ENCODE data around the gene RGSL1. TPM values are rescaled to one million over a fixed set of nuclear protein-coding genes. Genes with fewer than 3 reads are reported as not detected.

The RGSL1 gene
- total RNA-seq, 1 experiment from 2014 or later = not detected

GRCh38 chr1:182408435-182409075 lies 41.4 kb upstream of the RGSL1 start:
- Histone ChIP-seq H3K27ac (ENCODE audit: low read length) (no peak overlapping the region), H3K36me3 (ENCODE audit: low read depth, low read length) (no peaks in the 10 kb centered on the region), H4K20me1 (ENCODE audit: low read length) (no peaks in the 10 kb centered on the region), H3K27me3 (ENCODE audit: low read length) (no peaks in the 10 kb centered on the region), H3K79me2 (ENCODE audit: low read length) (no peaks in the 10 kb centered on the region), H3K4me1 (ENCODE audit: insufficient read depth, low read length) (no peaks in the 10 kb centered on the region), H3F3A (ENCODE audit: low read length, unreplicated experiment) (no peaks in the 10 kb centered on the region), H3K9me3 (ENCODE audit: low read length) (no peaks in the 10 kb centered on the region), H3K4me2 (ENCODE audit: low read length) (no peak overlapping the region), H3K9ac (ENCODE audit: low read length) (no peak overlapping the region), H3K4me3 (ENCODE audit: low read length) (no peak overlapping the region), H3K9me2 (replicated peaks; ENCODE audit: low read length) (no peaks in the 10 kb centered on the region), H2AFZ (ENCODE audit: low read length) (no peak overlapping the region)
- intact Hi-C loops (cut with micrococcal nuclease) = no loop called here
- ChIA-PET CTCF (no interaction called here), POLR2A (ENCODE audit: unreplicated experiment) (no interaction called here)
- DNase-seq (no peak), ATAC-seq (no peak)
- TF ChIP-seq EZH2 (IDR thresholded peaks at IDR 0.05; ENCODE audit: low read length, unreplicated experiment) (no peak), CTCF (conservative IDR thresholded peaks at IDR 0.05; ENCODE audit: low read depth, low read length) (no peak), EZH2phosphoT487 (IDR thresholded peaks at IDR 0.05; ENCODE audit: borderline replicate concordance, low read length) (no peak)
- BruUV-seq (replicated peaks) = no TSS peak

- TF ChIP-seq EZH2phosphoT487 (IDR thresholded peaks at IDR 0.05; ENCODE audit: borderline replicate concordance, low read length) (no peak), CTCF (conservative IDR thresholded peaks at IDR 0.05; ENCODE audit: low read depth, low read length) (no peak), EZH2 (IDR thresholded peaks at IDR 0.05; ENCODE audit: low read length, unreplicated experiment) (no peak)
- intact Hi-C loops (cut with micrococcal nuclease) = no loop called here
- no peak overlapping the region for H3K4me3 ChIP-seq (ENCODE audit: low read length)
- no peaks in the 10 kb centered on the region for H3K9me2 ChIP-seq (replicated peaks; ENCODE audit: low read length)
- no peaks in the 10 kb centered on the region for H4K20me1 ChIP-seq (ENCODE audit: low read length)
- ChIA-PET CTCF (no interaction called here), POLR2A (ENCODE audit: unreplicated experiment) (no interaction called here)
- no peaks in the 10 kb centered on the region for H3K4me1 ChIP-seq (ENCODE audit: insufficient read depth, low read length)
- H3K9me3 ChIP-seq (ENCODE audit: low read length) = no peaks in the 10 kb centered on the region
- no peak overlapping the region for H3K4me2 ChIP-seq (ENCODE audit: low read length)
- BruUV-seq (replicated peaks) = no TSS peak
- H2AFZ ChIP-seq (ENCODE audit: low read length) = no peak overlapping the region
- no peak for DNase-seq
- no peak for ATAC-seq
- no peak overlapping the region for H3K27ac ChIP-seq (ENCODE audit: low read length)
- H3K79me2 ChIP-seq (ENCODE audit: low read length) = no peaks in the 10 kb centered on the region
- no peaks in the 10 kb centered on the region for H3K36me3 ChIP-seq (ENCODE audit: low read depth, low read length)
- H3F3A ChIP-seq (ENCODE audit: low read length, unreplicated experiment) = no peaks in the 10 kb centered on the region
- H3K27me3 ChIP-seq (ENCODE audit: low read length) = peaks cover 4% of the 10 kb centered on the region; the same call in 1 of the 2 replicates
- H3K9ac ChIP-seq (ENCODE audit: low read length) = no peak overlapping the region
Observed at GRCh38 chr1:182410138-182410537, 39.8 kb upstream of the RGSL1 start.

GRCh38 chr1:182410620-182411273 lies 39.2 kb upstream of the RGSL1 start:
- CTCF ChIA-PET = no interaction called here
- H3K27me3 ChIP-seq (ENCODE audit: low read length) = peaks cover 4% of the 10 kb centered on the region; the same call in 1 of the 2 replicates

More at GRCh38 chr1:182410620-182411273, 39.2 kb upstream of the RGSL1 start:
- DNase-seq (no peak), ATAC-seq (no peak)
- no peaks in the 10 kb centered on the region for H4K20me1 ChIP-seq (ENCODE audit: low read length)
- TF ChIP-seq EZH2phosphoT487 (IDR thresholded peaks at IDR 0.05; ENCODE audit: borderline replicate concordance, low read length) (no peak), EZH2 (IDR thresholded peaks at IDR 0.05; ENCODE audit: low read length, unreplicated experiment) (no peak), CTCF (conservative IDR thresholded peaks at IDR 0.05; ENCODE audit: low read depth, low read length) (no peak)
- H2AFZ ChIP-seq (ENCODE audit: low read length) = no peak overlapping the region
- no peaks in the 10 kb centered on the region for H3F3A ChIP-seq (ENCODE audit: low read length, unreplicated experiment)
- H3K4me1 ChIP-seq (ENCODE audit: insufficient read depth, low read length) = no peaks in the 10 kb centered on the region
- no peak overlapping the region for H3K4me3 ChIP-seq (ENCODE audit: low read length)
- H3K4me2 ChIP-seq (ENCODE audit: low read length) = no peak overlapping the region
- no TSS peak for BruUV-seq (replicated peaks)
- H3K27ac ChIP-seq (ENCODE audit: low read length) = no peak overlapping the region
- no peak overlapping the region for H3K9ac ChIP-seq (ENCODE audit: low read length)
- H3K9me2 ChIP-seq (replicated peaks; ENCODE audit: low read length) = no peaks in the 10 kb centered on the region
- no peaks in the 10 kb centered on the region for H3K36me3 ChIP-seq (ENCODE audit: low read depth, low read length)
- POLR2A ChIA-PET (ENCODE audit: unreplicated experiment) = no interaction called here
- no peaks in the 10 kb centered on the region for H3K79me2 ChIP-seq (ENCODE audit: low read length)
- no peaks in the 10 kb centered on the region for H3K9me3 ChIP-seq (ENCODE audit: low read length)
- intact Hi-C loops (cut with micrococcal nuclease) = no loop called here
